NB4 (cell line): ENCODE measurements around the gene GALNT2.

Source experiments
- MYC ChIP-seq: IDR thresholded peaks from 2 replicates; pipeline ENCODE4 v1.6.1; 2011; ENCODE audit warnings: low read depth, low read length
- POLR2A ChIP-seq: IDR thresholded peaks from 2 replicates; pipeline ENCODE4 v1.6.1; 2011; ENCODE audit warnings: mild to moderate bottlenecking; ENCODE audit not compliant: insufficient read length; ENCODE audit errors: extremely low read depth
- TF ChIP-seq, protein P1 (sequence below): IDR thresholded peaks from one replicate; pipeline ENCODE4 v1.5.1; 2012; ENCODE audit warnings: low read depth, low read length
- TF ChIP-seq, protein P2 (sequence below): IDR thresholded peaks from 2 replicates; pipeline ENCODE4 v1.6.1; 2011; ENCODE audit warnings: low read depth, low read length

DNA sequence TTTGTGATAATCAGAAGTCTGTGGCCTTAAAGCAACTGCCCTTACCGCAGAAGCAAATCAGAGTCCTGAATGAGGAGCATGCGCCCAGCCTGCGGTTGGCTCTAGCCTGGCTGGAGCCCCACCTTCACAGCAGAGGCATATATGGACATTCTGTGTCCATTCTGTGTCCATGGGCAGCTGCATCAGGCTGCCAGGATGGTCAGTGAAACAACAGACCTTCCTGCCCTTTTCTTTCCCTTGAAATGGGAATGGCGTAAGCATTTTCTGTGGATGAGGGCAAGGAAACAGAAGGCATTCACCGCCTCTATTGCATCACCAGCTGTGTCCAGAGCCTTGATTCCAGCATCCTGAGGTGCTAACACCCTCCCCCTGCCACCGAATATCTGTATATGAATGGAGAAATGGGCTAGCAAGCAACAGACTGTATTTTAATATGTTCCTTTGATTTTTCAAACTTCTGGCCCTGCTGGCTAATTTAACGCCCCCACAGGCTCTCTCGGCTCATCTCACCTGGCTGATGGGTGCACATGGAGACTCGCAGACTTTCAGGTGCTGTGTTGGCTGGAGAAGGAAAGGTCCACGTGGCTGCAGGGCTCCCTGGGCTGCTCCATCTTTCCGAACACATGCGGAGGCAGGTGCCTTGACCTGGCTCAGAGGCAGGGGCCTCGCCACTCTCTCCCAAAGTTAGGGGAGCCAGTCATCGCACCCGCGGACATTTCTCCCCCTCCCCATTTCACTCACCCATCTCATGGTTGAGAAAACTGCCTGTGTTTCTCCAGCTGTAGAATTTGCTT is 159.2 kb downstream of the GALNT2 start:
- TF ChIP-seq, protein P1, sequence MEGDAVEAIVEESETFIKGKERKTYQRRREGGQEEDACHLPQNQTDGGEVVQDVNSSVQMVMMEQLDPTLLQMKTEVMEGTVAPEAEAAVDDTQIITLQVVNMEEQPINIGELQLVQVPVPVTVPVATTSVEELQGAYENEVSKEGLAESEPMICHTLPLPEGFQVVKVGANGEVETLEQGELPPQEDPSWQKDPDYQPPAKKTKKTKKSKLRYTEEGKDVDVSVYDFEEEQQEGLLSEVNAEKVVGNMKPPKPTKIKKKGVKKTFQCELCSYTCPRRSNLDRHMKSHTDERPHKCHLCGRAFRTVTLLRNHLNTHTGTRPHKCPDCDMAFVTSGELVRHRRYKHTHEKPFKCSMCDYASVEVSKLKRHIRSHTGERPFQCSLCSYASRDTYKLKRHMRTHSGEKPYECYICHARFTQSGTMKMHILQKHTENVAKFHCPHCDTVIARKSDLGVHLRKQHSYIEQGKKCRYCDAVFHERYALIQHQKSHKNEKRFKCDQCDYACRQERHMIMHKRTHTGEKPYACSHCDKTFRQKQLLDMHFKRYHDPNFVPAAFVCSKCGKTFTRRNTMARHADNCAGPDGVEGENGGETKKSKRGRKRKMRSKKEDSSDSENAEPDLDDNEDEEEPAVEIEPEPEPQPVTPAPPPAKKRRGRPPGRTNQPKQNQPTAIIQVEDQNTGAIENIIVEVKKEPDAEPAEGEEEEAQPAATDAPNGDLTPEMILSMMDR = no peak
- no peak for TF ChIP-seq POLR2A
- TF ChIP-seq, protein P2, sequence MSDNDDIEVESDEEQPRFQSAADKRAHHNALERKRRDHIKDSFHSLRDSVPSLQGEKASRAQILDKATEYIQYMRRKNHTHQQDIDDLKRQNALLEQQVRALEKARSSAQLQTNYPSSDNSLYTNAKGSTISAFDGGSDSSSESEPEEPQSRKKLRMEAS = no peak
- no peak for TF ChIP-seq MYC
